Thyroid gland (tissue), 4 donors: ENCODE results near the gene PHAX.

Experiments
- CTCF ChIP-seq, 6 experiments: fragments of 200-600 bp in 3 of 6; fragments of 450-650 bp in 3 of 6; sonication (generic) in 3 of 6; IDR thresholded peaks; one replicate each; pipeline ENCODE4 v1.5.1; 2016 to 2019; ENCODE audit warnings: antibody characterized with exemption in 6 of 6, mild to moderate bottlenecking in 2 of 6, inconsistent platforms in 1 of 6, moderate library complexity in 1 of 6
- POLR2A ChIP-seq, 2 donors: fragments of 450-650 bp; IDR thresholded peaks; one replicate each; pipeline ENCODE4 v1.6.1; 2017; ENCODE audit warnings: antibody characterized with exemption in 2 of 2, mild to moderate bottlenecking in 2 of 2, moderate library complexity in 1 of 2

DNA sequence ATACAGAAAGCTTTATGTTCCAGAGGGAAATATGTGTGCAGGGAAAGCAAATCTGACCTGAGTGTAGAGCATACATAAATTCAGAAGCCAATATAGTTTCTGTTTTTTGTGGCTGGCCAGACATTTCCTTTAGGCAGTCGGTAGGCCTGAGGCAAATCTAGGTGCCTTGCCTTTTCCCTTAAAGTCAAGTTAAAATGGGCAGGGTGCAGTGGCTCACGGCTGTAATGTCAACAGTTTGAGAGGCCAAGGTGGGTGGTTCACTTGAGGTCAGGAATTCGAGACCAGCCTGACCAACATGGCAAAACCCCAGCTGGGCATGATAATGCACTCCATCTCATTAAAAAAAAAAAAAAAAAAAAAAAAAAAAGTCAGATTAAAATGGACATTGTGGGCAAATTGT is 31.2 kb downstream of the PHAX start:
- TF ChIP-seq CTCF (IDR thresholded peaks at IDR 0.05), result no peak
- TF ChIP-seq POLR2A (IDR thresholded peaks at IDR 0.05), result no peak
